CD4-positive, alpha-beta memory T cell (primary cell): ENCODE measurements around the gene CALN1. TPM values are rescaled to one million over a fixed set of nuclear protein-coding genes. Genes with fewer than 3 reads are reported as not detected.

Experiments
- CTCF ChIA-PET: fragments of 350-600 bp; sonication (Branson Sonifier 250); formaldehyde crosslinking; loops from one replicate; lab custom pipeline; 2021; ENCODE audit warnings: inconsistent platforms; ENCODE audit not compliant: partially characterized antibody; lab: Charles Lee
- POLR2A ChIA-PET: fragments of 350-600 bp; sonication (Branson Sonifier 250); formaldehyde crosslinking; loops from one replicate; lab custom pipeline; 2021; ENCODE audit not compliant: partially characterized antibody; lab: Charles Lee
- DNase-seq, 5 donors: peaks; one replicate each; pipeline versions ENCODE4 v3.0.0 to v3.0.0-alpha.2; 2020 to 2022; ENCODE audit warnings: mixed read lengths in 1 of 5
- H3K27ac ChIP-seq: one replicate; pipeline ENCODE4 v1.7.0; 2013; ENCODE audit warnings: low read depth, low read length
- H3K27me3 ChIP-seq: 2 replicates; pipeline ENCODE4 v1.7.0; 2013; ENCODE audit warnings: mild to moderate bottlenecking, low read length, moderate library complexity; ENCODE audit not compliant: insufficient read depth
- H3K36me3 ChIP-seq: 2 replicates; pipeline ENCODE4 v1.7.0; 2013; ENCODE audit warnings: mild to moderate bottlenecking, low read length, moderate library complexity; ENCODE audit not compliant: insufficient read depth
- H3K4me1 ChIP-seq: 2 replicates; pipeline ENCODE4 v1.7.0; 2013; ENCODE audit warnings: mild to moderate bottlenecking, low read length, moderate library complexity; ENCODE audit not compliant: insufficient read depth
- H3K4me3 ChIP-seq, 2 donors: one replicate each; pipeline ENCODE4 v1.7.0; 2013; ENCODE audit warnings: low read length in 2 of 2, mild to moderate bottlenecking in 1 of 2
- H3K9me3 ChIP-seq, 2 donors: one replicate each; pipeline ENCODE4 v1.7.0; 2013; ENCODE audit warnings: low read length in 2 of 2, control low read depth in 1 of 2; ENCODE audit not compliant: control insufficient read depth in 1 of 2
- H3K27ac Mint-ChIP-seq, 7 donors: one replicate each; pipeline ENCODE4 v1.8.0; 2020 to 2021; ENCODE audit warnings: mixed read lengths in 7 of 7, mild to moderate bottlenecking in 6 of 7, inconsistent platforms in 3 of 7, moderate library complexity in 3 of 7
- H3K27me3 Mint-ChIP-seq, 2 donors: one replicate each; pipeline ENCODE4 v1.8.0; 2020 to 2021; ENCODE audit warnings: mixed read lengths in 2 of 2
- H3K36me3 Mint-ChIP-seq, 2 donors: one replicate each; pipeline ENCODE4 v1.8.0; 2020 to 2021; ENCODE audit warnings: mixed read lengths in 2 of 2, inconsistent platforms in 1 of 2, mild to moderate bottlenecking in 1 of 2
- H3K4me1 Mint-ChIP-seq, 4 donors: one replicate each; pipeline ENCODE4 v1.8.0; 2020 to 2021; ENCODE audit warnings: mixed read lengths in 4 of 4, mild to moderate bottlenecking in 1 of 4
- H3K4me3 Mint-ChIP-seq, 8 donors: one replicate each; pipeline ENCODE4 v1.8.0; 2020 to 2021; ENCODE audit warnings: mixed read lengths in 8 of 8, mild to moderate bottlenecking in 7 of 8, moderate library complexity in 6 of 8, inconsistent platforms in 3 of 8
- H3K9me3 Mint-ChIP-seq, 8 donors: one replicate each; pipeline ENCODE4 v1.8.0; 2020 to 2021; ENCODE audit warnings: mixed read lengths in 8 of 8, mild to moderate bottlenecking in 5 of 8, inconsistent platforms in 3 of 8, moderate library complexity in 1 of 8
- intact Hi-C: fragments of 100-400 bp; cut with micrococcal nuclease; formaldehyde crosslinking; loops from one replicate; pipeline ENCODE4 v1.15.1; 2023
- polyA plus RNA-seq, 2 donors: library from polyadenylated mRNA; unstranded; fragments of 300-500 nt; fragmentation: Illumina TruSeq; gene quantifications; one replicate each; pipeline ENCODE4 v1.2.3, GENCODE V29; 2021
- total RNA-seq, 2 experiments: library from RNA; stranded (reverse); gene quantifications; one replicate each; pipeline ENCODE4 v1.2.3, GENCODE V29; 2021

CALN1 gene
- total and polyA plus RNA-seq, 4 experiments from 2014 or later = not detected

DNA sequence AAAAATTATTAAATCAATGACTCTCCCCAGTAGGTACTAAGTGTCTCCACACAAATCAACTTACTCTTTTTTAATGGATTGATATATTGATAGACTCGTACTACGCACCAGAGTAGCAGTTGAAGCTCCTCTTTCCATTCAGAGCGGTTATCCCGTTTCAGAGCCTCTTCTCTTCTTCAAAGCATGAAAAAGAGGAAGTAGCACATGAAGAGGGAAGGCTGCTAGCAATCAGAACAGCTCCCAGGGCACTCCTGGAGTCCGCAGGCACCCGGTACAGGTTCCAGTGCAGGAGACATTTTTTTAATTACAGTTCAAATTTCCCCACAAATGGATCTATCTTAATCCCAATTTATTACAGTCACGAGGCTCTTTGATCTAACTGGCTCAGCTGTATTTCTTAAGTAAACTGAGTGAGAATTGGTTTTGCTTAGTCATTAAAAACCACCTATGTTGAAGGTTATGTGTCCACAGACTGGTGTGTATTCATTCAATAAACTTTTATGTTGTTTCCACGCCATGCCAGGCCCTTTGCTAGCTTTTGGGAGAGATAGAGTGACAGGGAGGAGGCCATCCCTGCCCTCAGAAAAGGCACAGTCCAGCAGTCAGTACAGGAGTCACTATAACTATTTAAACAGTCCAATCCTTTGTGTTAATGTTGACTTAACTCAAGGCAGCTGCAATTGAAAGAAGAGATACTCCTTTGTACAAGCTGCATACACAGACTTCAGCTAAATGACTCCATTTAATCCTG, 32.1 kb upstream of the CALN1 start:
- H3K4me3 Mint-ChIP-seq = no peak overlapping the region

DNA sequence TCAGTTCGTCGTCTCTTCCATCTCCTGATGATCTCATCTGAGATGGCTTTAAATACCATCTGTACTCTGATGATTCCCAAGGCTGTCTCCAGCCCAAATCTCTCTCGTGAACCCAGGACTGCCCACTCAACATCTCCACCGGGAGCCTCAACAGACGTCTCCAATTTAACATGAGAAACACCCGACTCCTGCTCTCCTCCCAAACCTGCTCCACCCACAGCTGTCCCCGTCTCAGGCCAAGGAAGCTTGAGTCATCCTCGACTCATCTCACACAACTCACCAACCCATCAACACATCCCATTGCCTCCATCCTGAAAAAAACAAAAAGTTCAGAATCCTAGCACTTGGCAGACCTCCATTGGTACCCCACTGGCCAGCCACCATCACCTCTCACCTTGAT, 29.7 kb upstream of the CALN1 start:
- Histone ChIP-seq H3K4me1 (no peaks in the 10 kb centered on the region), H3K27me3 (no peaks in the 10 kb centered on the region), H3K27ac (no peak overlapping the region), H3K4me3 (no peak overlapping the region), H3K9me3 (no peaks in the 10 kb centered on the region), H3K36me3 (no peaks in the 10 kb centered on the region)
- Mint-ChIP-seq H3K4me1 (peaks cover 0 to 2% (median 0%) of the 10 kb centered on the region in 4 donors), H3K27ac (no peak overlapping the region), H3K9me3 (peaks cover 0 to 4% (median under 1%) of the 10 kb centered on the region in 8 donors), H3K4me3 (no peak overlapping the region), H3K36me3 (no peaks in the 10 kb centered on the region), H3K27me3 (peaks cover 1 to 9% of the 10 kb centered on the region in 2 donors)
- ChIA-PET POLR2A (no interaction called here), CTCF (no interaction called here)
- no peak for DNase-seq
- intact Hi-C loops = no loop called here

More for the DNA sequence above, 32.1 kb upstream of the CALN1 start:
- Mint-ChIP-seq H3K27me3 (peaks cover 1 to 9% of the 10 kb centered on the region in 2 donors), H3K36me3 (no peaks in the 10 kb centered on the region), H3K4me1 (peaks cover 0 to 2% (median 0%) of the 10 kb centered on the region in 4 donors), H3K27ac (no peak overlapping the region), H3K9me3 (peaks cover 0 to 10% (median 4%) of the 10 kb centered on the region in 8 donors)
- ChIA-PET POLR2A (no interaction called here), CTCF (no interaction called here)
- no peak overlapping the region for H3K27ac ChIP-seq
- no peaks in the 10 kb centered on the region for H3K27me3 ChIP-seq
- H3K4me3 ChIP-seq = no peak overlapping the region
- H3K9me3 ChIP-seq = no peaks in the 10 kb centered on the region
- H3K36me3 ChIP-seq = no peaks in the 10 kb centered on the region
- DNase-seq = no peak
- intact Hi-C loops = no loop called here
- no peaks in the 10 kb centered on the region for H3K4me1 ChIP-seq

DNA sequence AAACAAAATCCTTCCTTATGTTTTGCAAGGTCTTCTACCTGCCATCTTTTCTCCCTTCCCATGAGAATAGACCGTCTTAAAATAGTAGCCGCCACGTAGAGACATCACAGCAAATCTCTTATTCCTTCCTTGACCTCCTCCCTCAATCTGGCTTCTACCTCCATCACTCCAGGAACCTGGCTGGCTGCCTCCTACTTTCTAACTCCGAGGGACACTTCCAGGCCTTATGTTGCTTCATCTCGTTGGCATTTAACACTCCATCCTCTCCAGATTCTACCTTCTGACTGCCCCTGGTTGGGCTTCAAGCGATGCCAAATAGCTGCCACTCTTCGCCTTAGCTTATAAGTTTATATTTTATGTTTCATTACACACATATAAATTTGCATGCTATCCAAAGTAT, 26.4 kb upstream of the CALN1 start:
- Mint-ChIP-seq H3K27me3 (peaks cover 0 to 6% of the 10 kb centered on the region in 2 donors), H3K4me3 (no peak overlapping the region), H3K36me3 (no peaks in the 10 kb centered on the region), H3K27ac (peak overlapping the region in 1 of 7 donors; percentile 75), H3K9me3 (peaks cover 0 to 3% (median 0%) of the 10 kb centered on the region in 8 donors), H3K4me1 (no peaks in the 10 kb centered on the region)
- Histone ChIP-seq H3K9me3 (no peaks in the 10 kb centered on the region), H3K36me3 (no peaks in the 10 kb centered on the region), H3K27me3 (no peaks in the 10 kb centered on the region), H3K4me1 (no peaks in the 10 kb centered on the region), H3K27ac (no peak overlapping the region), H3K4me3 (no peak overlapping the region)
- intact Hi-C loops = no loop called here
- ChIA-PET CTCF (no interaction called here), POLR2A (no interaction called here)
- DNase-seq = no peak

DNA sequence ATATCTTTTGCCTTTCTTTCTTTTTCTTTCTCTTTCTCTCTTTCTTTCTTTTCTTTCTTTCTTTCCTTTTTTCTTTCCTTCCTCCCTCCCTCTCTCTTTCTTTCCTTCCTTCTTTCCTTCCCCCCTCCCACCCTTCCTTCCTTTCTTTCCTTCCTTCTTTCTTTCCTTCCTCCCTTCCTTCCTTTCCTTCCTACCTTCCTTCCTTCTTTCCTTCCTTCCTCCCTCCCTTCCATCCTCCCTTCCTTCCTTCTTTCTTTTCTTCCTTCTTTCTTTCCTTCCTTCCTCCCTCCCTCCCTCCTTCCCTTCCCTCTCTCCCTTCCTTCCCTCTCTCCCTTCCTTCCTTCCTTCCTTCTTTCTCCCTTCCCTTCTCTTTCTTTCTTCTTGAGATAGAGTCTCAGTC, 25.5 kb upstream of the CALN1 start:
- no peak overlapping the region for H3K27ac Mint-ChIP-seq
- no peaks in the 10 kb centered on the region for H3K36me3 Mint-ChIP-seq
- H3K27me3 ChIP-seq = no peaks in the 10 kb centered on the region
- no peak overlapping the region for H3K4me3 Mint-ChIP-seq
- H3K27ac ChIP-seq = no peak overlapping the region
- DNase-seq = no peak
- ChIA-PET CTCF (no interaction called here), POLR2A (no interaction called here)
- H3K9me3 ChIP-seq = no peaks in the 10 kb centered on the region
- peaks cover 0 to 3% (median 0%) of the 10 kb centered on the region in 8 donors for H3K9me3 Mint-ChIP-seq
- H3K4me1 Mint-ChIP-seq = no peaks in the 10 kb centered on the region
- H3K4me1 ChIP-seq = no peaks in the 10 kb centered on the region
- no peak overlapping the region for H3K4me3 ChIP-seq
- H3K27me3 Mint-ChIP-seq = peaks cover 0 to 6% of the 10 kb centered on the region in 2 donors
- no peaks in the 10 kb centered on the region for H3K36me3 ChIP-seq
- intact Hi-C loops = no loop called here

DNA sequence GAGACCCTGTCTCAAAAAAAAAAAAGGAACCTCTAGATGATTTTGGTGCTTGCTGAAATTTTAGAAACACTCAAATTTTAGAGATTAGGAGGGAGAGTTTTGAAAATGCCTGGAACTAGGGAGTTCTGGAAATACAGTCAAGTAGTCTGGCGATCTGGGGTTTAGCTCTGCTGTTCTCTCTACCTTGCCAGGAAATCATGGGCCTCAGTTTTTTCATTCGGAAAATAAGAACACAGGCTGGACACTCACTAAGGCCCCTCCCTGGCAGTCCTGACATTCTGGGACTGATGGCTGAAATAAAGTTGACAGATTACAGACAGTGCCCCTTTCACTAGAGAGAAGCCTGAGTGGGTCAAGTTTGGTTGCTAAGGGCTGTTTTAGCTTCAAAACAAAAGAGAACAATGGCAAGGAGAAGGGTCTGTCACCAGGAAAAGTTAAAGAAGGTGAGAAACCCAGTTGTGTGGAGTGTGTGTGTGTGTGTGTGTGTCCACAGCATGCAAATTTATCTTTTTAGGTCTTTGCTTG, 25.0 kb upstream of the CALN1 start:
- no peak for DNase-seq
- intact Hi-C loops = no loop called here
- Mint-ChIP-seq H3K27ac (no peak overlapping the region), H3K27me3 (peaks cover 0 to 6% of the 10 kb centered on the region in 2 donors), H3K4me3 (no peak overlapping the region), H3K9me3 (peaks cover 0 to 3% (median 0%) of the 10 kb centered on the region in 8 donors), H3K36me3 (no peaks in the 10 kb centered on the region), H3K4me1 (no peaks in the 10 kb centered on the region)
- Histone ChIP-seq H3K27me3 (no peaks in the 10 kb centered on the region), H3K36me3 (no peaks in the 10 kb centered on the region), H3K4me3 (no peak overlapping the region), H3K9me3 (no peaks in the 10 kb centered on the region), H3K4me1 (no peaks in the 10 kb centered on the region), H3K27ac (no peak overlapping the region)
- CTCF ChIA-PET = no interaction called here
- POLR2A ChIA-PET = no interaction called here

DNA sequence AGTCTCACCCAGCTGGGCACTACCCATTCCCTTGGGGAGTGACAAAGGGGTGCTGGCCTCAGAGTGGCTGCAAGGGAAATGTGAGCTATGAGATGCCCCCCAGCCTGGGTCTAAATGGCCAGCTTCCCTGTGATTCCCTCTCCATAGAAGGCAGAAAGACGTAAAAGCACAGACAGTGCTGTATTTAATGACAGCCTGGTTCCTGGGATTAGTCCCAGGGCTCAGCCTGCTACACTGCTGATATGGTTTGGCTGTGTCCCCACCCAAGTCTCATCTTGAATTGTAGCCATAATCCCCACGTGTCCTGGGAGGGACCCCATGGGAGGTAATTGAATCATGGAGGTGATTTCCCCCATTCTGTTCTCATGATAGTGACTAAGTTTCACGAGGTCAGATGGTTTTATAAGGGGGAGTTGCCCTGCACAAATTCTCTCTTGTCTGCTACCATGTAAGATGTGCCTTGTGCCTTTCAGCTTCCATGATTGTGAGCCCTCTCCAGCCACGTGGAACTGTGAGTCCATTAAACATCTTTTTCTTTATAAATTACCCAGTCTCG, 23.9 kb upstream of the CALN1 start:
- Mint-ChIP-seq H3K4me1 (no peaks in the 10 kb centered on the region), H3K9me3 (peaks cover 0 to 3% (median 0%) of the 10 kb centered on the region in 8 donors), H3K36me3 (no peaks in the 10 kb centered on the region), H3K27ac (no peak overlapping the region), H3K27me3 (peaks cover 0 to 1% of the 10 kb centered on the region in 2 donors), H3K4me3 (no peak overlapping the region)
- no peak for DNase-seq
- H3K4me1 ChIP-seq = no peaks in the 10 kb centered on the region
- no peak overlapping the region for H3K4me3 ChIP-seq
- H3K36me3 ChIP-seq = no peaks in the 10 kb centered on the region
- H3K27ac ChIP-seq = no peak overlapping the region
- ChIA-PET POLR2A (no interaction called here), CTCF (no interaction called here)
- no peaks in the 10 kb centered on the region for H3K9me3 ChIP-seq
- intact Hi-C loops = no loop called here
- no peaks in the 10 kb centered on the region for H3K27me3 ChIP-seq

DNA sequence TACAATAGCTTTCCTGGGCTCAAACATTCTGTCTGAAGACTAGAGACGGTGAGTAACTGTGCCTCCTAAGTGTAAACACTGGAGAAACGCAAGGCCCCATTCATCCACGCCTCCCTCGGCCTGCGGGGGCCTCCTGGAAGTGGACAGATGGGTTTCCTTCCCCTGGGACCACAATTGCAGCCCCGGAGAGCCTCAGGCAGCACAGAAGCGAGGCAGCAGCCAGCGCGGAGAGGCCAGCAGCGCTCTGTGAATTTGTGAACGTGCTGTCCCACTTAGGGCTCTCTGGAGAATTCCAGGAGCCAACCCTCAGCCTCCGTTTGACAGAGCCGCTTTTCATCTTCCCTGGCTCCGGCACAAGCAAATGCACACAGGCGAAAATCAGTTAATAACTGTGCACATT, 23.2 kb upstream of the CALN1 start:
- Histone ChIP-seq H3K27me3 (no peaks in the 10 kb centered on the region), H3K4me1 (no peaks in the 10 kb centered on the region), H3K9me3 (no peaks in the 10 kb centered on the region), H3K27ac (no peak overlapping the region), H3K4me3 (no peak overlapping the region), H3K36me3 (no peaks in the 10 kb centered on the region)
- intact Hi-C loops = no loop called here
- no peaks in the 10 kb centered on the region for H3K4me1 Mint-ChIP-seq
- ChIA-PET POLR2A (no interaction called here), CTCF (no interaction called here)
- no peaks in the 10 kb centered on the region for H3K36me3 Mint-ChIP-seq
- DNase-seq = no peak
- H3K4me3 Mint-ChIP-seq = no peak overlapping the region
- peaks cover 0 to 3% (median 0%) of the 10 kb centered on the region in 8 donors for H3K9me3 Mint-ChIP-seq
- no peak overlapping the region for H3K27ac Mint-ChIP-seq
- H3K27me3 Mint-ChIP-seq = peaks cover 0 to 1% of the 10 kb centered on the region in 2 donors
